Keratinocyte (primary cell): ENCODE data around the gene SLC44A1. TPM values are rescaled to one million over a fixed set of nuclear protein-coding genes. Genes with fewer than 3 reads are reported as not detected.
"Not testable (repeated sequence)": the region's sequence is repeated elsewhere in the genome, so short reads cannot be mapped to it uniquely, and the experiment has no call there.

Experiments
- DNase-seq: peaks from one replicate; pipeline ENCODE4 v3.0.0-alpha.2; 2011; ENCODE audit warnings: low read depth, missing footprints, low spot score
- FAIRE-seq: peaks from 2 replicates; lab custom pipeline; 2011; peaks lifted over from hg19 to GRCh38; lab: Jason Lieb, UNC
- H2AFZ ChIP-seq: 2 replicates; pipeline ENCODE4 v1.6.0; 2012; ENCODE audit warnings: low read length, control low read depth, inconsistent platforms; ENCODE audit not compliant: control insufficient read depth
- H3K27ac ChIP-seq: 2 replicates; pipeline ENCODE4 v1.5.1; 2011; ENCODE audit warnings: low read length; ENCODE audit not compliant: control insufficient read depth, insufficient read depth
- H3K27me3 ChIP-seq: 3 replicates; pipeline ENCODE4 v1.6.0; 2011; ENCODE audit warnings: low read length; ENCODE audit not compliant: control insufficient read depth, insufficient read depth; ENCODE audit errors: extremely low read depth
- H3K36me3 ChIP-seq, 2 experiments: 2 replicates in 1 of 2; 3 replicates in 1 of 2; pipeline ENCODE4 v1.5.1; 2011; ENCODE audit warnings: low read length in 2 of 2, mild to moderate bottlenecking in 1 of 2; ENCODE audit not compliant: control insufficient read depth in 2 of 2, insufficient read depth in 2 of 2; ENCODE audit errors: extremely low read depth in 1 of 2
- H3K4me1 ChIP-seq: 3 replicates; pipeline ENCODE4 v1.5.1; 2011; ENCODE audit warnings: low read length; ENCODE audit not compliant: control insufficient read depth, insufficient read depth; ENCODE audit errors: extremely low read depth
- H3K4me2 ChIP-seq: 3 replicates; pipeline ENCODE4 v1.6.0; 2011; ENCODE audit warnings: low read depth, low read length; ENCODE audit not compliant: control insufficient read depth, insufficient read depth; ENCODE audit errors: extremely low read depth
- H3K4me3 ChIP-seq, 3 experiments: fragments of 200-600 bp in 1 of 3; sonication (generic) in 1 of 3; 2 replicates in 2 of 3; 3 replicates in 1 of 3; pipeline ENCODE4 v1.5.1; 2011 to 2016; ENCODE audit warnings: low read length in 3 of 3, mild to moderate bottlenecking in 3 of 3, control low read depth in 2 of 3, inconsistent platforms in 1 of 3, low read depth in 1 of 3, mixed read lengths in 1 of 3, mixed run types in 1 of 3, moderate library complexity in 1 of 3; ENCODE audit not compliant: control insufficient read depth in 2 of 3, insufficient read depth in 2 of 3; ENCODE audit errors: extremely low read depth in 1 of 3
- H3K79me2 ChIP-seq: 2 replicates; pipeline ENCODE4 v1.6.0; 2012; ENCODE audit warnings: low read length; ENCODE audit not compliant: control insufficient read depth, insufficient read depth
- H3K9ac ChIP-seq: 3 replicates; pipeline ENCODE4 v1.6.0; 2011; ENCODE audit warnings: low read length; ENCODE audit not compliant: control insufficient read depth, insufficient read depth; ENCODE audit errors: extremely low read depth
- H3K9me1 ChIP-seq: 3 replicates; pipeline ENCODE4 v1.6.0; 2011; ENCODE audit warnings: low read length; ENCODE audit not compliant: control insufficient read depth, insufficient read depth; ENCODE audit errors: extremely low read depth
- H3K9me3 ChIP-seq: 2 replicates; pipeline ENCODE4 v1.5.1; 2012; ENCODE audit warnings: low read depth, low read length; ENCODE audit not compliant: control insufficient read depth
- H4K20me1 ChIP-seq: 3 replicates; pipeline ENCODE4 v1.6.0; 2011; ENCODE audit warnings: low read length; ENCODE audit not compliant: control insufficient read depth, insufficient read depth; ENCODE audit errors: extremely low read depth
- EZH2 ChIP-seq: IDR thresholded peaks from one replicate; pipeline ENCODE4 v1.6.1; 2012; ENCODE audit warnings: inconsistent platforms, mild to moderate bottlenecking, low read length, moderate library complexity
- dilution Hi-C: fragments of 300-500 bp; cut with MboI; formaldehyde crosslinking; loops from one replicate; pipeline ENCODE4 v1.7.0; 2020; ENCODE audit warnings: low sequenced_read_pairs; ENCODE audit not compliant: extremely low pct_ligation_motif_present
- polyA plus RNA-seq, 5 experiments: library from polyadenylated mRNA; depleted of rRNA in 3 of 5; stranded (reverse) in 3 of 5; stranded (forward) in 1 of 5; unstranded in 1 of 5; fragments of >200 nt; gene quantifications; 1 replicate in 1 of 5; 2 replicates in 3 of 5; 3 replicates in 1 of 5; pipeline versions ENCODE4 v1.2.1 to v1.2.3, GENCODE V29; 2011 to 2012; ENCODE audit warnings: missing spikeins in 2 of 5, low read depth in 1 of 5, low replicate concordance in 1 of 5
- TF ChIP-seq, protein P1 (sequence below), 3 experiments: IDR thresholded peaks in 1 of 3; conservative IDR thresholded peaks in 1 of 3; optimal IDR thresholded peaks in 1 of 3; 2 replicates in 2 of 3; 3 replicates in 1 of 3; pipeline versions ENCODE3 to v1.5.1; 2011; ENCODE audit warnings: low read length in 3 of 3, mild to moderate bottlenecking in 3 of 3, moderate library complexity in 2 of 3, control low read depth in 1 of 3, inconsistent platforms in 1 of 3; ENCODE audit not compliant: insufficient read depth in 2 of 3; ENCODE audit errors: extremely low read depth in 1 of 3

The SLC44A1 gene
- polyA plus RNA-seq, 1 donor (not counting 4 experiments of a cell fraction or from before 2014, with no cell fraction given): 22.9 TPM

DNA sequence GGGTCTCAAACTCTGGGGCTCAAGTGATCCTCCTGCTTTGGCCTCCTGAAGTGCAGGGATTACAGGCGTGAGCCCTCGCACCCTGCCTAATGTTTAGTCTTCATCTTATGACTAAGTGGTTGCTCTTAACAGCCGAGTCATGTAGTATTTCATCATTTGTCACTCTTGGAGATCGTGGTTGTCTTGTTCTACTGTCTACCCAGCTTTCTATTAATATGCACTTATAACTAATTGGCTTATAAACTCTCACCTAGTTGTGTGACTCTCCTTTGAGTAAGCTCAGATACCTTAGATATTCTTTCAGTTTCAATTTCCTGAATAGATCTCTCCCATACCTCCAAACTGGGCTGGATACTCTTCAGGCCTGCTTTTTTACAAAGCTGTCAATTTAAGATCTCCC, 19.9 kb downstream of the SLC44A1 start:
- dilution Hi-C loops: no loop called here
- H3K27me3 ChIP-seq: no peaks in the 10 kb centered on the region
- DNase-seq (no peak), FAIRE-seq (peak; percentile 75)
- no peak overlapping the region for H3K4me3 ChIP-seq
- no peaks in the 10 kb centered on the region for H3K9me3 ChIP-seq
- no peak overlapping the region for H2AFZ ChIP-seq
- H3K4me1 ChIP-seq: no peaks in the 10 kb centered on the region
- H4K20me1 ChIP-seq: no peaks in the 10 kb centered on the region
- peak overlapping the region; percentile 48 for H3K27ac ChIP-seq
- peak overlapping the region; percentile 41 for H3K4me2 ChIP-seq
- H3K9me1 ChIP-seq: no peaks in the 10 kb centered on the region
- peaks cover 10% of the 10 kb centered on the region for H3K79me2 ChIP-seq
- no peak for TF ChIP-seq EZH2
- TF ChIP-seq, protein P1, sequence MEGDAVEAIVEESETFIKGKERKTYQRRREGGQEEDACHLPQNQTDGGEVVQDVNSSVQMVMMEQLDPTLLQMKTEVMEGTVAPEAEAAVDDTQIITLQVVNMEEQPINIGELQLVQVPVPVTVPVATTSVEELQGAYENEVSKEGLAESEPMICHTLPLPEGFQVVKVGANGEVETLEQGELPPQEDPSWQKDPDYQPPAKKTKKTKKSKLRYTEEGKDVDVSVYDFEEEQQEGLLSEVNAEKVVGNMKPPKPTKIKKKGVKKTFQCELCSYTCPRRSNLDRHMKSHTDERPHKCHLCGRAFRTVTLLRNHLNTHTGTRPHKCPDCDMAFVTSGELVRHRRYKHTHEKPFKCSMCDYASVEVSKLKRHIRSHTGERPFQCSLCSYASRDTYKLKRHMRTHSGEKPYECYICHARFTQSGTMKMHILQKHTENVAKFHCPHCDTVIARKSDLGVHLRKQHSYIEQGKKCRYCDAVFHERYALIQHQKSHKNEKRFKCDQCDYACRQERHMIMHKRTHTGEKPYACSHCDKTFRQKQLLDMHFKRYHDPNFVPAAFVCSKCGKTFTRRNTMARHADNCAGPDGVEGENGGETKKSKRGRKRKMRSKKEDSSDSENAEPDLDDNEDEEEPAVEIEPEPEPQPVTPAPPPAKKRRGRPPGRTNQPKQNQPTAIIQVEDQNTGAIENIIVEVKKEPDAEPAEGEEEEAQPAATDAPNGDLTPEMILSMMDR (optimal IDR thresholded peaks at IDR 0.05 in 1 of 3, IDR thresholded peaks at IDR 0.05 in 1 of 3, conservative IDR thresholded peaks at IDR 0.05 in 1 of 3; ENCODE audit: extremely low read depth in 1 of 3, insufficient read depth in 2 of 3, low read length in 3 of 3): no peak
- H3K9ac ChIP-seq: peak overlapping the region; percentile 31
- no peaks in the 10 kb centered on the region for H3K36me3 ChIP-seq

DNA sequence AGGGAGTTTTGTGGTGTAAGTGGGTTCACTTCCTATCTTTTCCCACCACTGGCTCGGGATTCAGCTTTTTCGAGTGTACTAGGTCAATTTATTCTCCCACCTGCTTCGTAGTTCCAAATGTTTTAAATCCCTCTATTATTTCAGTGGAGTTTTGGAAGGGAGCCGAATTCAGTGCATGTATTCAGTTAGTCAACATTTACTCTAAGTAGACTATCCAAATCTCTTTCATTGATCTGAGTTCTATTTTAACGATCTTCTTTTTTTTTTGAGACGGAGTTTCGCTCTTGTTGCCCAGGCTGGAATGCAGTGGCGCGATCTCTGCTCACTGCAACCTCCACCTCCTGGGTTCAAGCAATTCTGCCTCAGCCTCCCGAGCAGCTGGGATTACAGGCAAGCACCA, 23.8 kb downstream of the SLC44A1 start:
- H4K20me1 ChIP-seq, H3K9me3 ChIP-seq, H3K9me1 ChIP-seq, H3K27ac ChIP-seq, H3K4me1 ChIP-seq, H3K27me3 ChIP-seq, H3K9ac ChIP-seq, H3K36me3 ChIP-seq, H3K4me2 ChIP-seq, H3K4me3 ChIP-seq, H2AFZ ChIP-seq, dilution Hi-C loops, DNase-seq, FAIRE-seq: not testable (repeated sequence)
- H3K79me2 ChIP-seq: peaks cover 20% of the 10 kb centered on the region

- no peaks in the 10 kb centered on the region for H3K9me1 ChIP-seq
- TF ChIP-seq EZH2: no peak
- TF ChIP-seq, protein P1 (optimal IDR thresholded peaks at IDR 0.05 in 1 of 3, IDR thresholded peaks at IDR 0.05 in 1 of 3, conservative IDR thresholded peaks at IDR 0.05 in 1 of 3; ENCODE audit: extremely low read depth in 1 of 3, insufficient read depth in 2 of 3, low read length in 3 of 3): no peak
- no peak for DNase-seq
- peaks cover 20% of the 10 kb centered on the region for H3K79me2 ChIP-seq
- H3K9me3 ChIP-seq: no peaks in the 10 kb centered on the region
- no peak overlapping the region for H2AFZ ChIP-seq
- H3K36me3 ChIP-seq: no peaks in the 10 kb centered on the region
- H3K9ac ChIP-seq: no peak overlapping the region
- H3K4me1 ChIP-seq: no peaks in the 10 kb centered on the region
- no peak overlapping the region for H3K4me2 ChIP-seq
- H3K27me3 ChIP-seq: no peaks in the 10 kb centered on the region
- dilution Hi-C loops: no loop called here
- H3K27ac ChIP-seq: no peak overlapping the region
- FAIRE-seq: peak; percentile 9
- no peaks in the 10 kb centered on the region for H4K20me1 ChIP-seq
- H3K4me3 ChIP-seq: no peak overlapping the region
Observed at GRCh38 chr9:105269593-105269992, 25.1 kb downstream of the SLC44A1 start.
